ENCODE data around the gene GALNT17.

The GALNT17 gene

DNA sequence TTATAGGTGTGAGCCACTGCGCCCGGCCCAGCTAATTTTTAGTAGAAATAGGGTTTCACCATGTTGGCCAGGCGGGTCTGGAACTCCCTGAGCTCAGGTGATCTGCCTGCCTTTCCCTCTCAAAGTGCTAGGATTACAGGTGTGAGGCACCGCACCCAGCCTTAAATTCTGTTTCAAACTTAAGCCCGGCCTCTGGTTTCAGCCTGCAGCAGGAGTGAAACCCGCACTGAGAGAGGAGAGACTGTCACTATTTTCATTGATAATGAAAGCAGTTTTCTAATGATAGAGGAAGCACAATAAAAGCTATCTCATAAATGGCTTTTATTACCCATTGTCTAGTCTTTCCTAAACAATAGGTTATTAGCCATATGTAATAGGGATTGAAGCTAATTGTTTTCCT, 415.5 kb downstream of the GALNT17 start:
- no peaks in the 10 kb centered on the region for H3K27me3 ChIP-seq (ENCODE audit: insufficient read depth, low read length)
- H3K9me3 ChIP-seq (ENCODE audit: low read length) = peaks cover 4% of the 10 kb centered on the region
- no peak overlapping the region for H3K4me3 ChIP-seq (ENCODE audit: low read length)
- H3K36me3 ChIP-seq (ENCODE audit: insufficient read depth, low read length) = no peaks in the 10 kb centered on the region
- peaks cover 10% of the 10 kb centered on the region for H3K4me1 ChIP-seq (ENCODE audit: insufficient read depth, low read length)
- no peak overlapping the region for H2AFZ ChIP-seq (ENCODE audit: low read depth, low read length)

DNA sequence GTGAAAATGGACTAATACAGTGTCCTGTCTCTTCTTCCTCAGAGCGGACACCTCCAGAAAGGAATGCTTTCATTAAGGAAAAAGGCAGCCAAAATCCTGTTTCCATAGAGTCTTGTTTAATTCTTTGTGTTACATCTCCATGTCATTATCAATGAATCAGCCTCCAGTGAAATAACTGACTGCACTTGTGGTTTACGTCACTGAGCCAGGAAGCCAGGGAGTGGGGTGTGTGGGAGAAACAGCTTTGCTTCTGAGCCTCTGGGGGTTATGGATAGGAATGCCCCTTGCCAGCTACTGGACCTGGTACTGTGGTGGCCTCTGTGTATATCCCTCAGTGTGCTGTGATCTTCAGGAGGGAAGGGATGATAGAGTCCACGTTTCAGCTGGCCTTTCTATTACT, 416.8 kb downstream of the GALNT17 start:
- Histone ChIP-seq H3K4me1 (ENCODE audit: insufficient read depth, low read length) (no peaks in the 10 kb centered on the region), H3K9me3 (ENCODE audit: low read length) (peaks cover 4% of the 10 kb centered on the region), H3K36me3 (ENCODE audit: insufficient read depth, low read length) (no peaks in the 10 kb centered on the region), H2AFZ (ENCODE audit: low read depth, low read length) (no peak overlapping the region), H3K4me3 (ENCODE audit: low read length) (no peak overlapping the region), H3K27me3 (ENCODE audit: insufficient read depth, low read length) (no peaks in the 10 kb centered on the region)

DNA sequence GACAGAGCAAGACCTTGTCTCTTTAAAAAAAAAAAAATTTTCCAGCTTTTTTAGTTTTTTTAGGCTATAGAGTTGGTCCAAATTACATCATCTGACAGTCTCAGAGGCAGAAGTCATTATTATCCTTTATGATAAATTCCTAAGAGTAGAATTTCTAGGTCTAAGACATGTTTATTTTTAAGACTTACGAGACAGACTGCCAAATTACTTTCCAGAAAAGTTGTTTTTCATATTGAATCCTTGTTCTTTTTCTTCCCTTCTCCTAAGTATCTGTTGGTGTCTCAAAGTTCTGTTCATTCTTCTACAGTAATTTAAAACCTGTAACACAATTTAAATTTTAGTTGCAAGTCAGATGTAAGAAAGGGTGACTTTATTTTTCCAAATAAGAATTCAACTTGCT, 421.4 kb downstream of the GALNT17 start:
- H3K4me3 ChIP-seq (ENCODE audit: low read length) = no peak overlapping the region
- peaks cover 1% of the 10 kb centered on the region for H3K9me3 ChIP-seq (ENCODE audit: low read length)
- H3K4me1 ChIP-seq (ENCODE audit: insufficient read depth, low read length) = peaks cover 2% of the 10 kb centered on the region
- H2AFZ ChIP-seq (ENCODE audit: low read depth, low read length) = no peak overlapping the region
- no peaks in the 10 kb centered on the region for H3K36me3 ChIP-seq (ENCODE audit: insufficient read depth, low read length)
- H3K27me3 ChIP-seq (ENCODE audit: insufficient read depth, low read length) = no peaks in the 10 kb centered on the region

DNA sequence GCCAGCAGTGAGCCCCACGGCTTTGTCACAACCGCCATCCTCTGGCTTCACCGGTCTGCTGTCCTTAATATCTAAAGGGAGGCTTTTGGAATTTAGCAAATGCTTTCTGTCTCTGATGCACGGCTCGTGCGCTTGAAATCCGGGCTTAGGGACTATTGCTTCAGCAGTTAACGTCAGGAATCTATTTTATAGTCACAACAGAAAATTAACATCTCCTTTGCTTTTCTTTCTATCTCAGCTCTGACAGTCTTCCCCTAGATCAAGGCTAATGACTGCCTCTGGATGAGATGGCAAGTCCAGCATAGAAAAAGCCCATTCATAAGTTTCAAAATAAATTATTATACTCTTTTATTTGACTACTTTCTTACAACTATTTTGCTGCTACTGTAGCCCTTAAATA, 423.8 kb downstream of the GALNT17 start:
- H3K9me3 ChIP-seq (ENCODE audit: low read length) = no peaks in the 10 kb centered on the region
- H3K36me3 ChIP-seq (ENCODE audit: insufficient read depth, low read length) = no peaks in the 10 kb centered on the region
- peaks cover 13% of the 10 kb centered on the region for H3K4me1 ChIP-seq (ENCODE audit: insufficient read depth, low read length)
- H2AFZ ChIP-seq (ENCODE audit: low read depth, low read length) = no peak overlapping the region
- no peaks in the 10 kb centered on the region for H3K27me3 ChIP-seq (ENCODE audit: insufficient read depth, low read length)
- no peak overlapping the region for H3K4me3 ChIP-seq (ENCODE audit: low read length)

DNA sequence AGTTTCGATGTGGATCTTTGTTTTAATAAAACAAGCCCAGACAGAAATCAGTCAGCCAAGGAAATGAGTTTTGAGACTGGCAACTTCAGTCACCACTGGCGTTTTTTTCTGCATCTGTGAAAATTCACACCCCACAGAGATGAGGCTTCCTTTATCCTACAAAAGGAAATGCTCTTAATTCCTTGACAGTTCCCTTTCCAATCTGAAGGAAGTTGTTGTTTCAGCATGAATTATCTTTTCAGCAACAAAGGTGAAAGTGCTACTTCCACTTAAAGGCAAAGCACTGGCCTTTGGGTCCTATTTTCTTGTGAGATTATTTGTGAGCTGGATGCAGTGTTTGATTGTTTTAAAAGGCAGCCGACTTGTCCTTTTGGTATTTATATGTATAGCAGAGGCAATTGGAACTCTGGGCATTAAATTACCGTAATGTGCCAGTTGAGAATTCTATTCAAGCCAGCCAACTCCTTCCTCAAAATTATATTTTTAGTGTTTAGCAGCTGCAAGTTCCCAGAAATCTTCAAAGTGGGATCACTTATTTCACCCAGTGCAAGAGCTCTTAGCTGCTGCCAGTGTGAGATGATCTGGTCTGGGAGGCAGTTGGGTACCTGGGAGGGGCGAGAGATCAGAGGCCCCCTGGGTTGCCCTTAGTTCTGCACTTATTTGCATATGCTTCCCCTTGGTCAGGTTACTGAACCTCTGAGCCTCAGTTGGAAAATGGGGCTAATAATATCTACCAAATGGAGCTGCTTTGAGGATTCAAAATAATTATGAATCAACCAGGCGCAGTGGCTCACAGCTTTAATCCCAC, 427.1 kb downstream of the GALNT17 start:
- Histone ChIP-seq H3K4me1 (ENCODE audit: insufficient read depth, low read length) (peaks cover 13% of the 10 kb centered on the region), H3K36me3 (ENCODE audit: insufficient read depth, low read length) (no peaks in the 10 kb centered on the region), H3K9me3 (ENCODE audit: low read length) (no peaks in the 10 kb centered on the region), H3K27me3 (ENCODE audit: insufficient read depth, low read length) (no peaks in the 10 kb centered on the region), H3K4me3 (ENCODE audit: low read length) (no peak overlapping the region), H2AFZ (ENCODE audit: low read depth, low read length) (peak overlapping the region; percentile 14)

DNA sequence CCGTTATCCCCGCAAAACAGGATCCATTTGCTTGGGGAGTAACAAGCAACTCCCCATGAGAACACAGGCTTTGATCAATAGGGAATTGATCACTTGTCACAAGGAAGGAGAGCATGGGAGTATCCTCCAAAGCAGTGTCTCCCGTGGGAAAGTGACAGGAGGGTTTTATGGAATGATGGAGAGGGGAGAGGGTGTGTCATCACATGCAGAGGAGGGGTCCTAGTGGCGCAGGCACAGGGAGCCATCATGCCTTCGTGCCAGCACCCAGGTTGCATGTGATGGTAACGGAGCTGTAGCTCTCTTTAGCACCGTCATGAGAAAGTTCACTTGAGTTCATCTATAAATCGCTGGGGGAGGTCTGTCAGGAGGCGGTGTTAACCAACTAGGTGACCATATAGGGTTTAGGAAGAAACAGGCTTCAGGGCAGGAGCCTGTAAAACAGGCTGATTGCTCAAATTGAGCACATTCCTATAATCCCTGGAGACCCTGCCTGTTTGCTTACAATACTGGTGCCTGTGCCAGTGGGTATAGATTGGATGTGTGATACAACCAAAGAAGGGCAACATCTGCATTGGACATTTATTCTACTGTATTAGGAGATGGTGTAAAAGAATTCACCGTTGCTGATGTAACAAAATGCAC, 428.5 kb downstream of the GALNT17 start:
- Histone ChIP-seq H3K36me3 (ENCODE audit: insufficient read depth, low read length) (no peaks in the 10 kb centered on the region), H3K27me3 (ENCODE audit: insufficient read depth, low read length) (no peaks in the 10 kb centered on the region), H3K9me3 (ENCODE audit: low read length) (no peaks in the 10 kb centered on the region), H3K4me3 (ENCODE audit: low read length) (no peak overlapping the region), H3K4me1 (ENCODE audit: insufficient read depth, low read length) (peaks cover 13% of the 10 kb centered on the region), H2AFZ (ENCODE audit: low read depth, low read length) (no peak overlapping the region)

DNA sequence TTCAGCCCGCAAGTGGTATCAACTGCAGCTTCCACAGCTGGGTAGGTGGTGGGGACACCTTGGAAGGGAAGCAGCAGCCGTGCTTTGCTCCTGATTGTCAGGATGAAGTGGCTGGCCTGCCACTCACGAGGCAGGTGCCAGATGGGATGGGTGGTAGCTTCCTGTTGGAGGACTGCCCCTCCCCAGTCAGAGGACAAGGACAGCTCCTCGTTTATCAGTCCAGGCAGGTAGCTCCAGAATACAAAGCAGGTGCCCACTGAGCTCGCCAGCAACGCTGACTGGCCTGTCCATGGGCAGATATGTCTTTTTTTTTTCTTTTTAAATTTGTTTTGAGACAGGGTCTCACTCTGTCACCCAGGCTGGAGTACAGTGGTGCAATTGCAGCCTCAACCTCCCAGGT, 431.3 kb downstream of the GALNT17 start:
- H3K9me3 ChIP-seq (ENCODE audit: low read length) = no peaks in the 10 kb centered on the region
- peaks cover 11% of the 10 kb centered on the region for H3K4me1 ChIP-seq (ENCODE audit: insufficient read depth, low read length)
- H2AFZ ChIP-seq (ENCODE audit: low read depth, low read length) = no peak overlapping the region
- H3K27me3 ChIP-seq (ENCODE audit: insufficient read depth, low read length) = no peaks in the 10 kb centered on the region
- no peak overlapping the region for H3K4me3 ChIP-seq (ENCODE audit: low read length)
- no peaks in the 10 kb centered on the region for H3K36me3 ChIP-seq (ENCODE audit: insufficient read depth, low read length)

DNA sequence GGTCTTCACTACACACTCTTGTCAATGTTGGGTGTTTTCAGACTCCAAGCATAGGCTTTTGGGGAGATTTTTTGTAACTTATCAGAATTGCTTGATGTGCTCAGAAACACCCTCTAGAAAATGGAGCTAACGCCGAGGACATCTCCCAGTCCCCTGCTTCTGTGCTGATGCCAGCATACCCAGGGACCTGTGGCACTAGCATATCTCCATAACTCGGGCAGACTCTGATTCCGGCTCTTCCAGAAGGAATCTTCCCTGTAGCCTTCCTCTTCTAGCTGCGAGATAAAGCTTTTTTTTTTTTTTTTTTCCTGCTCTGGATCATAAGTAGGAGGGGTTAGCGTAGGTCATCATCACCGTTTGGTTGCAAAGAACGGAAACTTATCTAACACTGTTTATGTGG, 434.4 kb downstream of the GALNT17 start:
- no peak overlapping the region for H2AFZ ChIP-seq (ENCODE audit: low read depth, low read length)
- H3K27me3 ChIP-seq (ENCODE audit: insufficient read depth, low read length) = no peaks in the 10 kb centered on the region
- peaks cover 5% of the 10 kb centered on the region for H3K36me3 ChIP-seq (ENCODE audit: insufficient read depth, low read length)
- no peaks in the 10 kb centered on the region for H3K4me1 ChIP-seq (ENCODE audit: insufficient read depth, low read length)
- H3K4me3 ChIP-seq (ENCODE audit: low read length) = no peak overlapping the region
- no peaks in the 10 kb centered on the region for H3K9me3 ChIP-seq (ENCODE audit: low read length)

DNA sequence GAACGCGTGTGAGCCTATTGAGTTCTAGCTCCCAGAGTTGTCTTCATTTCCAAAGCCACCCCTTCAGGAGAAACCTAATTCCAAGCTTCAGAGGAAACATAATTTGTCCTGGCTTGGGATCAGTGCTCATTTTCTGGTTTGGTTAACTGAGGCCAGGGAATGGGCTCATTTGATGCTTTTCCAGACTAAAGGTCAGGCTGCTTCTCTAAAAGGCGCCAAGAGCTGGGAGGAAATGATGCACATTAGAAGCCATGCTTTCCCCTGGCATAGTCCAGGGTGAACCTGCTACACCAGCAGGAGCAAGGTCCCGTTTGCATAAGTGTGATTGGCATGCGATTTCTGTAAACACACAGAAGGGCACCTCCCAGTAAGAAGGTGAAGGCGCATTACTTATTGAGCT, 435.0 kb downstream of the GALNT17 start:
- no peak overlapping the region for H2AFZ ChIP-seq (ENCODE audit: low read depth, low read length)
- H3K4me1 ChIP-seq (ENCODE audit: insufficient read depth, low read length) = no peaks in the 10 kb centered on the region
- no peak overlapping the region for H3K4me3 ChIP-seq (ENCODE audit: low read length)
- no peaks in the 10 kb centered on the region for H3K27me3 ChIP-seq (ENCODE audit: insufficient read depth, low read length)
- peaks cover 10% of the 10 kb centered on the region for H3K36me3 ChIP-seq (ENCODE audit: insufficient read depth, low read length)
- no peaks in the 10 kb centered on the region for H3K9me3 ChIP-seq (ENCODE audit: low read length)

DNA sequence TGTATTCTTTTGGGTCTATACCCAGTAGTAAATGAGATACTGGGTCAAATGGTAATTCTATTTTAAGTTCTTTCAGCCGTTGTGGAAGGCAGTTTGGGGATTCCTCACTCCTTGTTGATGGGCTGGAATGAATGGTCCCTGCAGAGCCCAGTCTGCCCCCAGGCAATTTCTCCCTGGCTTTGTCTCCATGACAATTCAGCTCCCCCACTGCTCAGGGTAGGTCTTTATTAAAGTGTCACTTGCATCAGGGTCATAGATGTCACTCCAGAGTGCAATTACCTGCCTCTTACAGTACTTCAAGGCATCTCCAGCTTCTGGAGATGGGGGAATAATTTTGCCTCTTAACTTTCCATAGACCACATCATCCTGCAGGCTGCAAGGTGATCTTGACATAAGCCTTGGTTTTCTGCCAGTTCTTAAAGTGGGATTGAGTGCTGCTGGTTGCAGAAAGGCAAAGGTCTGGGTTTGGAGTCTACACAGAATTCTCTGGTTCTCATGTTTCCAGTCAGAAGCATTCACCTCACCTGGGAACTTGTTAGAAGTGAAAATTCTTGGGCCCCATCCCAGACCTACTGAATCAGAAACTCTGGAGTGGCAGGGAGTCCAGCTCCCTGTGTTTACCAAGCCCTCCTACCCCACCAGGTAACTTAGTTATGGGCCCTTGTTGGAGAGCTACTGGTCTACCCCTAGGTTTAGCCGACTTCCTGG, 442.4 kb downstream of the GALNT17 start:
- H3K4me3 ChIP-seq (ENCODE audit: low read length) = no peak overlapping the region
- H2AFZ ChIP-seq (ENCODE audit: low read depth, low read length) = no peak overlapping the region
- no peaks in the 10 kb centered on the region for H3K9me3 ChIP-seq (ENCODE audit: low read length)
- H3K36me3 ChIP-seq (ENCODE audit: insufficient read depth, low read length) = peaks cover 35% of the 10 kb centered on the region
- no peaks in the 10 kb centered on the region for H3K4me1 ChIP-seq (ENCODE audit: insufficient read depth, low read length)
- H3K27me3 ChIP-seq (ENCODE audit: insufficient read depth, low read length) = no peaks in the 10 kb centered on the region

DNA sequence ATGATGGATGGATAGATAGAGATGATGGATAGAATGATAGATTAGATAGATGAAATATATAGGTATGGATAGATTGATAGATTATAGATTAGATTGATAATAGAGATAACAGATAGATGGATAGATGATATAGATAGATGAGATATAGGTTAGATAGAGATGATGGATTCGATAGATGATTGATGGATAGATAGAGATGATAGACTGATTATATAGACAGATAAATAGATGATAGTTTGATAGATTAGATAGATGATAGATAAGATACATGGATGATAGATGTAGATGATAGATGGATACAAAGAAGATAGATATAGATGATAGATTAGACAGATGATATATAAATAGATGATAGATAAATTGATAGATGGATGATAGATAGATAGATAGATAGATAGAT, 448.1 kb downstream of the GALNT17 start:
- H3K4me1 ChIP-seq (ENCODE audit: insufficient read depth, low read length) = no peaks in the 10 kb centered on the region
- no peak overlapping the region for H2AFZ ChIP-seq (ENCODE audit: low read depth, low read length)
- peaks cover 2% of the 10 kb centered on the region for H3K9me3 ChIP-seq (ENCODE audit: low read length)
- H3K27me3 ChIP-seq (ENCODE audit: insufficient read depth, low read length) = no peaks in the 10 kb centered on the region
- H3K4me3 ChIP-seq (ENCODE audit: low read length) = no peak overlapping the region
- peaks cover 8% of the 10 kb centered on the region for H3K36me3 ChIP-seq (ENCODE audit: insufficient read depth, low read length)

DNA sequence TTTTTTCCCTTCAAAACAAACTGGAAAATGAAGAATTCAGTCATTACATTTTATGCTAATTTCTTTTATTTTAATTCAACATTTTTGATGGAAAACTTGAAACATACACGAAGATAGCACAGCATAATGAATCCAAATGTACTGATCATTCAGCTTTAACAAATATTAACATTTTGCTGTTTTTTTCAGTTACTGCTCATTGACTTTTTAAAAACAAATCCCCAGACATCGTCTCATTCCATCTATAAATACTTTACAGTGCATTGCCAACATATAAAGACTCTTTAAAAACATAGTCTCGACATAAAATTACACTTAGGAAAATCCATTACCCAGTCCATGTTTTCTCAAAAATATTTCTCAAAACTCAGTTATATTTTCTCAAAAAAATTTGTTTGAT, 452.3 kb downstream of the GALNT17 start:
- H3K9me3 ChIP-seq (ENCODE audit: low read length) = peaks cover 11% of the 10 kb centered on the region
- H3K27me3 ChIP-seq (ENCODE audit: insufficient read depth, low read length) = no peaks in the 10 kb centered on the region
- no peaks in the 10 kb centered on the region for H3K36me3 ChIP-seq (ENCODE audit: insufficient read depth, low read length)
- H3K4me3 ChIP-seq (ENCODE audit: low read length) = no peak overlapping the region
- no peaks in the 10 kb centered on the region for H3K4me1 ChIP-seq (ENCODE audit: insufficient read depth, low read length)
- no peak overlapping the region for H2AFZ ChIP-seq (ENCODE audit: low read depth, low read length)

DNA sequence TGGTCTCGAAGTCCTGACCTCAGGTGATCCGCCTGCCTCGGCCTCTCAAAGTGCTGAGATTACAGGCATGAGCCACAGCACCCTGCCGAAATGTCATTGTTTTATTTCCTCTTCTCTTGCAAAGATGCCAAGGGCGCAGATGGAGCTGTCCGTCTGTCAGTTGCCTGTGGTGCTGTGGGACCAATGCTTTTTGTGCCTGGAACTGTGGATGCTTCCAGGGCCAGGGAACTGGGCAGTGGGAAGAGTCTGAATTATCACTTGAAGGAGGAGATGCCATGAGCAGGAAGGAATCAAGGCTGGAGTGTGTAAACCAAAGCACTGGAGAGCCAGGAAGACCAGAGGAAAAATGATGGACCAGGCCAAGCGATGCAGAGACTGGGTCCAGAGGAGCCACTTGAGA, 459.9 kb downstream of the GALNT17 start:
- no peaks in the 10 kb centered on the region for H3K36me3 ChIP-seq (ENCODE audit: insufficient read depth, low read length)
- no peak overlapping the region for H3K4me3 ChIP-seq (ENCODE audit: low read length)
- no peaks in the 10 kb centered on the region for H3K4me1 ChIP-seq (ENCODE audit: insufficient read depth, low read length)
- H2AFZ ChIP-seq (ENCODE audit: low read depth, low read length) = no peak overlapping the region
- H3K27me3 ChIP-seq (ENCODE audit: insufficient read depth, low read length) = no peaks in the 10 kb centered on the region
- H3K9me3 ChIP-seq (ENCODE audit: low read length) = peaks cover 9% of the 10 kb centered on the region

Measured in neuron (in vitro differentiated cells).